WTC11 (cell line): ENCODE data around the gene MYH10.

Source experiments
- KAT7 ChIP-seq: sonication (generic); formaldehyde crosslinking; IDR thresholded peaks from 2 replicates; pipeline ENCODE4 v1.8.1; 2023; ENCODE audit warnings: missing genetic modification reagents, mild to moderate bottlenecking, borderline replicate concordance
- SP1 ChIP-seq: sonication (generic); formaldehyde crosslinking; conservative IDR thresholded peaks from 2 replicates; pipeline ENCODE4 v1.8.1; 2022; ENCODE audit warnings: missing genetic modification reagents
- TEAD1 ChIP-seq: sonication (generic); formaldehyde crosslinking; IDR thresholded peaks from 2 replicates; pipeline ENCODE4 v1.8.0; 2022; ENCODE audit warnings: mild to moderate bottlenecking, missing genetic modification reagents
- TEAD4 ChIP-seq: sonication (generic); formaldehyde crosslinking; IDR thresholded peaks from 2 replicates; pipeline ENCODE4 v1.8.0; 2022; ENCODE audit warnings: mild to moderate bottlenecking, missing genetic modification reagents
- TF ChIP-seq, protein P1 (sequence below): fragments of 200-600 bp; IDR thresholded peaks from 2 replicates; pipeline ENCODE4 v1.8.0; 2022; ENCODE audit warnings: antibody characterized with exemption
- TF ChIP-seq, protein P2 (sequence below): sonication (generic); formaldehyde crosslinking; IDR thresholded peaks from 2 replicates; pipeline ENCODE4 v1.8.1; 2022; ENCODE audit warnings: mild to moderate bottlenecking, missing genetic modification reagents, moderate library complexity, borderline replicate concordance
- TF ChIP-seq, protein P3 (sequence below): sonication (generic); formaldehyde crosslinking; conservative IDR thresholded peaks from 2 replicates; pipeline ENCODE4 v1.8.1; 2022; ENCODE audit warnings: mild to moderate bottlenecking, missing genetic modification reagents
- TF ChIP-seq, protein P4 (sequence below): sonication (generic); formaldehyde crosslinking; IDR thresholded peaks from 2 replicates; pipeline ENCODE4 v1.8.0; 2023; ENCODE audit warnings: missing genetic modification reagents, mild to moderate bottlenecking, borderline replicate concordance

DNA sequence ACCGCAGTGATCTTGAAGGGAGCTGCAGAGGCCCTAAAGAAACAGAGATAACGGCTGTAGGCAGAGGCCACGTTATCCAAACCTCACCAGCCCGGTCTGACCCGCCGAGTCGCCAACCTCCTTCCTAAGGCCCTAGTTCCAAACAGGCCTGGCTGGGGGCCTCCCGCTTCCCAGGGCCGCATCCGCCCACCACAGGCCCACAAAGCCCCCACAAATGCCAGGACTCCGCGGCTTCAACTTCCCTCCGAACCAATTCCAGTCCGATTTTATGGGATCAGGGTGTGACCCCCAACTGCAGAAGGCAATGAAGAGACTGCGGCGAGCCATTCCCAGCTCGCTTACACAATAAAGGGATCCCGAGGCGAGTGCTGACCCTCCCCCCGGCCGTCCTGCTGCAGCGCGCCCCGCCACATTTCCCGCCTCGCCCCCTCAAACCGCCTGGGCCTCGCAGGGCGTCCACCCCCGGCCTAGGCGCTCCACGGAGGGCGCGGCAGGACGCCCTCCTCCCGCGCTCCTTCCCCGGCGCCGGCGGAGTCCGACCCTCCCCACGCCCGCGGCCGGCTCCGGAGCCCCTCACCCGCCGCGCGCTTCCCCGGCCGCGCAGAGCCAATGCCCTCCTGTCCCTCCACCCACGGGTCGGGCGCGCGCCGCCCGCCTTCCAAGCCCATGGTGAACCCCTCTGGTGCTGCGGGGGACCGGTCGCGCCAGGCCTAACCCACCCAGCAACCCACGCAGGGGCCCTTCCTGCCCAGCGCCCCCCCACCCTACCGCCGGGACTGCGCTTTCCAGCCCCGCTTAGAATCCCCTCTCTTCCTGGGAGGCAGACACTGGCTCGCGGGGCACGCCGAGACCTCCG is 926 bp downstream of the MYH10 start:
- TF ChIP-seq, protein P1, sequence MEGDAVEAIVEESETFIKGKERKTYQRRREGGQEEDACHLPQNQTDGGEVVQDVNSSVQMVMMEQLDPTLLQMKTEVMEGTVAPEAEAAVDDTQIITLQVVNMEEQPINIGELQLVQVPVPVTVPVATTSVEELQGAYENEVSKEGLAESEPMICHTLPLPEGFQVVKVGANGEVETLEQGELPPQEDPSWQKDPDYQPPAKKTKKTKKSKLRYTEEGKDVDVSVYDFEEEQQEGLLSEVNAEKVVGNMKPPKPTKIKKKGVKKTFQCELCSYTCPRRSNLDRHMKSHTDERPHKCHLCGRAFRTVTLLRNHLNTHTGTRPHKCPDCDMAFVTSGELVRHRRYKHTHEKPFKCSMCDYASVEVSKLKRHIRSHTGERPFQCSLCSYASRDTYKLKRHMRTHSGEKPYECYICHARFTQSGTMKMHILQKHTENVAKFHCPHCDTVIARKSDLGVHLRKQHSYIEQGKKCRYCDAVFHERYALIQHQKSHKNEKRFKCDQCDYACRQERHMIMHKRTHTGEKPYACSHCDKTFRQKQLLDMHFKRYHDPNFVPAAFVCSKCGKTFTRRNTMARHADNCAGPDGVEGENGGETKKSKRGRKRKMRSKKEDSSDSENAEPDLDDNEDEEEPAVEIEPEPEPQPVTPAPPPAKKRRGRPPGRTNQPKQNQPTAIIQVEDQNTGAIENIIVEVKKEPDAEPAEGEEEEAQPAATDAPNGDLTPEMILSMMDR: no peak
- TF ChIP-seq KAT7 (no peak), TEAD1 (CRISPR knock-in tag) (no peak), TEAD4 (CRISPR knock-in tag) (no peak), SP1 (no peak)
- TF ChIP-seq, protein P2, sequence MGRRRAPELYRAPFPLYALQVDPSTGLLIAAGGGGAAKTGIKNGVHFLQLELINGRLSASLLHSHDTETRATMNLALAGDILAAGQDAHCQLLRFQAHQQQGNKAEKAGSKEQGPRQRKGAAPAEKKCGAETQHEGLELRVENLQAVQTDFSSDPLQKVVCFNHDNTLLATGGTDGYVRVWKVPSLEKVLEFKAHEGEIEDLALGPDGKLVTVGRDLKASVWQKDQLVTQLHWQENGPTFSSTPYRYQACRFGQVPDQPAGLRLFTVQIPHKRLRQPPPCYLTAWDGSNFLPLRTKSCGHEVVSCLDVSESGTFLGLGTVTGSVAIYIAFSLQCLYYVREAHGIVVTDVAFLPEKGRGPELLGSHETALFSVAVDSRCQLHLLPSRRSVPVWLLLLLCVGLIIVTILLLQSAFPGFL (CRISPR knock-in tag): no peak
- TF ChIP-seq, protein P3, sequence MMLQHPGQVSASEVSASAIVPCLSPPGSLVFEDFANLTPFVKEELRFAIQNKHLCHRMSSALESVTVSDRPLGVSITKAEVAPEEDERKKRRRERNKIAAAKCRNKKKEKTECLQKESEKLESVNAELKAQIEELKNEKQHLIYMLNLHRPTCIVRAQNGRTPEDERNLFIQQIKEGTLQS (CRISPR knock-in tag): no peak
- TF ChIP-seq, protein P4, sequence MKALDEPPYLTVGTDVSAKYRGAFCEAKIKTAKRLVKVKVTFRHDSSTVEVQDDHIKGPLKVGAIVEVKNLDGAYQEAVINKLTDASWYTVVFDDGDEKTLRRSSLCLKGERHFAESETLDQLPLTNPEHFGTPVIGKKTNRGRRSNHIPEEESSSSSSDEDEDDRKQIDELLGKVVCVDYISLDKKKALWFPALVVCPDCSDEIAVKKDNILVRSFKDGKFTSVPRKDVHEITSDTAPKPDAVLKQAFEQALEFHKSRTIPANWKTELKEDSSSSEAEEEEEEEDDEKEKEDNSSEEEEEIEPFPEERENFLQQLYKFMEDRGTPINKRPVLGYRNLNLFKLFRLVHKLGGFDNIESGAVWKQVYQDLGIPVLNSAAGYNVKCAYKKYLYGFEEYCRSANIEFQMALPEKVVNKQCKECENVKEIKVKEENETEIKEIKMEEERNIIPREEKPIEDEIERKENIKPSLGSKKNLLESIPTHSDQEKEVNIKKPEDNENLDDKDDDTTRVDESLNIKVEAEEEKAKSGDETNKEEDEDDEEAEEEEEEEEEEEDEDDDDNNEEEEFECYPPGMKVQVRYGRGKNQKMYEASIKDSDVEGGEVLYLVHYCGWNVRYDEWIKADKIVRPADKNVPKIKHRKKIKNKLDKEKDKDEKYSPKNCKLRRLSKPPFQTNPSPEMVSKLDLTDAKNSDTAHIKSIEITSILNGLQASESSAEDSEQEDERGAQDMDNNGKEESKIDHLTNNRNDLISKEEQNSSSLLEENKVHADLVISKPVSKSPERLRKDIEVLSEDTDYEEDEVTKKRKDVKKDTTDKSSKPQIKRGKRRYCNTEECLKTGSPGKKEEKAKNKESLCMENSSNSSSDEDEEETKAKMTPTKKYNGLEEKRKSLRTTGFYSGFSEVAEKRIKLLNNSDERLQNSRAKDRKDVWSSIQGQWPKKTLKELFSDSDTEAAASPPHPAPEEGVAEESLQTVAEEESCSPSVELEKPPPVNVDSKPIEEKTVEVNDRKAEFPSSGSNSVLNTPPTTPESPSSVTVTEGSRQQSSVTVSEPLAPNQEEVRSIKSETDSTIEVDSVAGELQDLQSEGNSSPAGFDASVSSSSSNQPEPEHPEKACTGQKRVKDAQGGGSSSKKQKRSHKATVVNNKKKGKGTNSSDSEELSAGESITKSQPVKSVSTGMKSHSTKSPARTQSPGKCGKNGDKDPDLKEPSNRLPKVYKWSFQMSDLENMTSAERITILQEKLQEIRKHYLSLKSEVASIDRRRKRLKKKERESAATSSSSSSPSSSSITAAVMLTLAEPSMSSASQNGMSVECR (CRISPR knock-in tag): peak; percentile 51; the same call in 1 of the 2 replicates
